Adrenal gland (tissue), 5 donors: ENCODE results near the gene FAM227B.

Experiments used
- POLR2A ChIP-seq, 2 donors: fragments of 450-650 bp; IDR thresholded peaks; one replicate each; pipeline ENCODE4 v1.6.1; 2017; ENCODE audit warnings: antibody characterized with exemption in 2 of 2, mild to moderate bottlenecking in 2 of 2, moderate library complexity in 1 of 2
- TF ChIP-seq, protein P1 (sequence below), 6 experiments: fragments of 450-650 bp in 4 of 6; fragments of 200-600 bp in 2 of 6; sonication (generic) in 1 of 6; IDR thresholded peaks; 1 replicate in 5 of 6; 2 replicates in 1 of 6; pipeline versions ENCODE4 v1.5.1 to v1.8.0; 2016 to 2021; ENCODE audit warnings: antibody characterized with exemption in 6 of 6, mild to moderate bottlenecking in 2 of 6, moderate library complexity in 1 of 6
- donor health status: DM: no; HTN: no; CAD: no.

DNA sequence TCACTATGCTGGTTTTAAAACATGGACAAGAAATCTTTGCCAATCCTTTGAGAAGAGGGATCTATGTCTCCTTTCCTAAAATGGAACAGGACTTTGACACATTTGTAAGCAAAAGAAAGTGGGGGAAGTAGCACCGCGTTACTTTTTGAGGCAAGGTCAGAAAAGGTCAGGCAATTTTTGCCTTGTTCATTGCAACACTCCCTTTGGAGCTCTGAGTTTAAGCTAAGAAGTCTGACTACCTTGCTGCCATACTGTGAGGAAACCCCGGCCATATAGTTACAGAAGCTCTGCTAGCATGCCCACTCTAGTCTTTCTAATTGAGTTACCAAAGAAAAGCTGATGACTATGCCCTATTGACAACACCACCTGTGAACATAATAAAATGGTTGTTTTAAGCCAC is 1.4 kb downstream of the FAM227B start:
- TF ChIP-seq, protein P1, sequence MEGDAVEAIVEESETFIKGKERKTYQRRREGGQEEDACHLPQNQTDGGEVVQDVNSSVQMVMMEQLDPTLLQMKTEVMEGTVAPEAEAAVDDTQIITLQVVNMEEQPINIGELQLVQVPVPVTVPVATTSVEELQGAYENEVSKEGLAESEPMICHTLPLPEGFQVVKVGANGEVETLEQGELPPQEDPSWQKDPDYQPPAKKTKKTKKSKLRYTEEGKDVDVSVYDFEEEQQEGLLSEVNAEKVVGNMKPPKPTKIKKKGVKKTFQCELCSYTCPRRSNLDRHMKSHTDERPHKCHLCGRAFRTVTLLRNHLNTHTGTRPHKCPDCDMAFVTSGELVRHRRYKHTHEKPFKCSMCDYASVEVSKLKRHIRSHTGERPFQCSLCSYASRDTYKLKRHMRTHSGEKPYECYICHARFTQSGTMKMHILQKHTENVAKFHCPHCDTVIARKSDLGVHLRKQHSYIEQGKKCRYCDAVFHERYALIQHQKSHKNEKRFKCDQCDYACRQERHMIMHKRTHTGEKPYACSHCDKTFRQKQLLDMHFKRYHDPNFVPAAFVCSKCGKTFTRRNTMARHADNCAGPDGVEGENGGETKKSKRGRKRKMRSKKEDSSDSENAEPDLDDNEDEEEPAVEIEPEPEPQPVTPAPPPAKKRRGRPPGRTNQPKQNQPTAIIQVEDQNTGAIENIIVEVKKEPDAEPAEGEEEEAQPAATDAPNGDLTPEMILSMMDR (IDR thresholded peaks at IDR 0.05): no peak
- no peak for TF ChIP-seq POLR2A (IDR thresholded peaks at IDR 0.05)
